ENCODE results near the gene TNNC1.

Gene TNNC1

DNA sequence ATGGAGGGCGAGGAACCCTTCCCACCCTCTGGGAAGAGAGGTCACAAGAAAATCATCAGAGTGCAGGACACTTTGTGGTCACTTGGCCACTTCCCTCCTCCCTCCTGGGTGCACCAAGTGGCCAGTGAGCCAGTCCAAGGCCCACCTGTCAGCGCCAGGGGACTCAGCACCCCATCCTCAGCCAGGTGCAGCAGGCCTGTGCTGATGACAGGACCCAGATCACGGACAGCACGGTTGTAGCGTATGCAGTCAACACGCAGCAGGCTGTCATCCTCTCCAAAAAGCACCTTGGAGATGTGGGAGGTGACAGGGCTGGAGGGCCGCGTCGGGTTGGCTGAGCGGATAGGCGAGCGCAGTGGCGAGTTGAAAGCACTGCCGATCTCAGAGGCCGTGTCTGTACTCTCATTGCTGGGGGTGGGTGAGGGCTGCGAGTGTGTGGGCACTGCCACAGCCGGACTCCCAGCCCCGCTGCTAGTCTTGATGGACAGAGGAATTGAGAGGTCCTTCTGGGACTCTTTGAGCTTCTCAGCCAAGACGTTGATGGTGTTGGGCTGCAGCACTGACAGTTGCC, 50.5 kb downstream of the TNNC1 start:
- Histone ChIP-seq H3K4me3 (no peak overlapping the region), H3K9me3 (no peaks in the 10 kb centered on the region), H4K20me1 (peaks cover 62% of the 10 kb centered on the region), H3K36me3 (peaks cover 99% of the 10 kb centered on the region), H3K4me1 (peaks cover 6% of the 10 kb centered on the region), H3K27me3 (no peaks in the 10 kb centered on the region), H3K9ac (no peak overlapping the region), H3K27ac (no peak overlapping the region), H3K4me2 (no peak overlapping the region)
- no peak for TF ChIP-seq Cebpa-rat (IDR thresholded peaks at IDR 0.05)

DNA sequence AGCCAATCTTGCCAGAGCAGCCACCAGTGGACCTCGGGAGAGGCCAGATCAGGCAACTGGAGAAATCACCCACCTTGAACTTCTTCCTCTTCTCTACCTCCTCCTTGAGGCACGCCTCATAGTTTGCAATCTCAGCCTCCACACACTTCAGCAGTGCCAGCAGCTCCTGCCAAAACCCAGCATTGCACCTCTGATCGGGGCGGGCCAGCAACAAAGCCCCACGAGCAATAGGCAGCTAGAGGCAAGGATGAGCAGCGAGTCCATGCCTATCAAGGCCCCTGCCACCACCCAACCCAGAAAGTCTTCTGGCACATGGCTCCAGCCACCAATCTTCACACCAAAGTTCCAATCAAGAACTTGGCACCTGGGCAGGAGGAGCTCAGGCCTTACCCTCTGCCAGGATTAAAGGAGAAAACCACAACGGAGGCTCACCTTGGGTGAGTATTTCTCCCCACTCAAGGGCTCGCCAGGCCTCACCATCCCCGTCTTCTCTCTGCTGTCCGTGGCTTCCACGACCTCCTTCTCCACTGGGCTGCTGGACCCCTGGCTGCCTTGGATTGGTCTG, 51.1 kb downstream of the TNNC1 start:
- H3K27ac ChIP-seq = no peak overlapping the region
- H3K36me3 ChIP-seq = peaks cover 98% of the 10 kb centered on the region
- peaks cover under 1% of the 10 kb centered on the region; the same call in 1 of the 2 replicates for H3K4me1 ChIP-seq
- H4K20me1 ChIP-seq = peaks cover 56% of the 10 kb centered on the region
- no peak overlapping the region for H3K4me2 ChIP-seq
- H3K27me3 ChIP-seq = no peaks in the 10 kb centered on the region
- no peaks in the 10 kb centered on the region for H3K9me3 ChIP-seq
- no peak overlapping the region for H3K9ac ChIP-seq
- H3K4me3 ChIP-seq = no peak overlapping the region
- no peak for TF ChIP-seq Cebpa-rat (IDR thresholded peaks at IDR 0.05)

DNA sequence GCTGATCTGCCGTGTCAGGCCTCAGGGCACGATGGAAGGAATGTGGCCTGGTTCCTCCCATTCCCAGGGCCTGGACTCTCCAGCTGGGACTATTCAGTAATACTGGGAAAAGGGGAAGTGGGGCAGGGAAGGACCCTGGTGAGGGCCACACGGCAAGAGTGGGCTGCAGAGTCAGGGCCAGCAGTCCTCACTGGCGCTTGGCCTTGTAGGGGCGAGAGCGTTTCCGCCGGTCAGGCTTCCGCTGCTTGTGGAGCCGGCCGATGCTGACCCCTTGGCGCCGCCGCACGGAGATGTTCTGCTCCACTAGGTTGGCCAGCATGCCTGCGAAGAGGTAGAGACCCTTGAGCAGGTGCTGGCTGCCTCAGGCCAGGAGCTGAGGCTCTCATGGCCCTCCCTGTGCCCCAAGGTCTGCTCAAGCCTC, 51.7 kb downstream of the TNNC1 start:
- Histone ChIP-seq H4K20me1 (peaks cover 54% of the 10 kb centered on the region), H3K27me3 (no peaks in the 10 kb centered on the region), H3K4me3 (no peak overlapping the region), H3K27ac (no peak overlapping the region), H3K36me3 (peaks cover 94% of the 10 kb centered on the region), H3K4me1 (no peaks in the 10 kb centered on the region), H3K9me3 (no peaks in the 10 kb centered on the region), H3K9ac (no peak overlapping the region), H3K4me2 (no peak overlapping the region)
- TF ChIP-seq Cebpa-rat (IDR thresholded peaks at IDR 0.05) = no peak

DNA sequence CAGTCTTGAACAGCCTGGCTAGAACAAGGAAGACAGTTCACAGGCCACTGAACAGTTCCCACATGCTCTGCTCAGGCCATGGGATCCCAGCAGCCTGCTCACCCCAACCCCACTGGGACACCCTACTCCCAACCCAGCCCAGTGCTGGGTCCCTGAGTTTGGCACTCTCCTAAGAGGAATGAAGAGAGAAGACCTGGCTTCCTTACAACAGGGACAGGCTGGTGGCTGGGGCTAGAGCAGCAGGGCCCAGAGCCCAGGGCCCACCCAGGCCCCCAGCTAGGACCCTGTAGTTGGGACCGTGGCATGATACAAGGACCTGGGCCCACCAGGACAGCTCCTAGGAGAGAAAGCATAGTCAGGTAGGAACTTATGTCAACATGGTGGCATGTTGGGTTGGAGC, 52.3 kb downstream of the TNNC1 start:
- TF ChIP-seq Cebpa-rat (IDR thresholded peaks at IDR 0.05) = no peak
- H4K20me1 ChIP-seq = peaks cover 50% of the 10 kb centered on the region
- H3K9ac ChIP-seq = no peak overlapping the region
- peaks cover 89% of the 10 kb centered on the region for H3K36me3 ChIP-seq
- H3K9me3 ChIP-seq = no peaks in the 10 kb centered on the region
- no peaks in the 10 kb centered on the region for H3K4me1 ChIP-seq
- H3K4me2 ChIP-seq = no peak overlapping the region
- H3K27ac ChIP-seq = no peak overlapping the region
- no peaks in the 10 kb centered on the region for H3K27me3 ChIP-seq
- no peak overlapping the region for H3K4me3 ChIP-seq

All from BLaER1 (cell line).